Right ventricle myocardium superior (tissue), 1 donor: ENCODE results near the gene SPEG. TPM values are rescaled to one million over a fixed set of nuclear protein-coding genes. Genes with fewer than 3 reads are reported as not detected.

ENCODE experiments used
- ATAC-seq: fragments of 200-7000 bp; cut with Tn5 transposase; one replicate; pipeline ENCODE4 v1.9.1; 2020; ENCODE audit warnings: mild to moderate bottlenecking; ENCODE audit not compliant: poor library complexity
- DNase-seq: peaks from one replicate; pipeline ENCODE4 v3.0.0-alpha.2; 2020
- intact Hi-C: fragments of 100-400 bp; cut with DNase I; formaldehyde crosslinking; loops from one replicate; pipeline ENCODE4 v1.11.2; 2022
- total RNA-seq: library from RNA; stranded (reverse); fragmentation: NEBNext Ultra II Directional; extraction: Animal tissue kit (Norgen Biotek cat#: 25700); gene quantifications from one replicate; pipeline ENCODE4 v1.2.1, GENCODE V29; 2021
- donor health status: DM: no; HTN: yes; CAD: no; lungs with severe emphysema.

The SPEG gene
- total RNA-seq, 1 donor from 2014 or later = 103 TPM

- DNase-seq (no peak), ATAC-seq (no peak)
- intact Hi-C loops = no loop called here
These were observed 48.2 kb downstream of the SPEG start for GRCh38 chr2:219482674-219483405.

GRCh38 chr2:219483451-219484342, 49.1 kb downstream of the SPEG start:
- intact Hi-C loops = no loop called here
- ATAC-seq (no peak), DNase-seq (no peak)

DNA sequence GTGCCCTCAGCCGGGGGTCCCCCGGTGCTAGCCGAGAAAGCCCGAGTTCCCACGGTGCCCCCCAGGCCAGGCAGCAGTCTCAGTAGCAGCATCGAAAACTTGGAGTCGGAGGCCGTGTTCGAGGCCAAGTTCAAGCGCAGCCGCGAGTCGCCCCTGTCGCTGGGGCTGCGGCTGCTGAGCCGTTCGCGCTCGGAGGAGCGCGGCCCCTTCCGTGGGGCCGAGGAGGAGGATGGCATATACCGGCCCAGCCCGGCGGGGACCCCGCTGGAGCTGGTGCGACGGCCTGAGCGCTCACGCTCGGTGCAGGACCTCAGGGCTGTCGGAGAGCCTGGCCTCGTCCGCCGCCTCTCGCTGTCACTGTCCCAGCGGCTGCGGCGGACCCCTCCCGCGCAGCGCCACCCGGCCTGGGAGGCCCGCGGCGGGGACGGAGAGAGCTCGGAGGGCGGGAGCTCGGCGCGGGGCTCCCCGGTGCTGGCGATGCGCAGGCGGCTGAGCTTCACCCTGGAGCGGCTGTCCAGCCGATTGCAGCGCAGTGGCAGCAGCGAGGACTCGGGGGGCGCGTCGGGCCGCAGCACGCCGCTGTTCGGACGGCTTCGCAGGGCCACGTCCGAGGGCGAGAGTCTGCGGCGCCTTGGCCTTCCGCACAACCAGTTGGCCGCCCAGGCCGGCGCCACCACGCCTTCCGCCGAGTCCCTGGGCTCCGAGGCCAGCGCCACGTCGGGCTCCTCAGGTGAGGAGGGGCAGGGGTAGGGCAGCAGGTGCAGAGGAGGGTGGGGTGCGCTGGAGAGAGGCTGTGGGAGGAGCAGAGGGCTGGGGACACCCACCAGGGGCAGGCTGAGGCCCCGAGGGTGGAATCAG, 49.9 kb downstream of the SPEG start:
- ATAC-seq (peak; percentile 3), DNase-seq (no peak)
- intact Hi-C loops = no loop called here

GRCh38 chr2:219485201-219485580, 50.5 kb downstream of the SPEG start:
- ATAC-seq = no peak
- DNase-seq = no peak
- intact Hi-C loops = no loop called here

DNA sequence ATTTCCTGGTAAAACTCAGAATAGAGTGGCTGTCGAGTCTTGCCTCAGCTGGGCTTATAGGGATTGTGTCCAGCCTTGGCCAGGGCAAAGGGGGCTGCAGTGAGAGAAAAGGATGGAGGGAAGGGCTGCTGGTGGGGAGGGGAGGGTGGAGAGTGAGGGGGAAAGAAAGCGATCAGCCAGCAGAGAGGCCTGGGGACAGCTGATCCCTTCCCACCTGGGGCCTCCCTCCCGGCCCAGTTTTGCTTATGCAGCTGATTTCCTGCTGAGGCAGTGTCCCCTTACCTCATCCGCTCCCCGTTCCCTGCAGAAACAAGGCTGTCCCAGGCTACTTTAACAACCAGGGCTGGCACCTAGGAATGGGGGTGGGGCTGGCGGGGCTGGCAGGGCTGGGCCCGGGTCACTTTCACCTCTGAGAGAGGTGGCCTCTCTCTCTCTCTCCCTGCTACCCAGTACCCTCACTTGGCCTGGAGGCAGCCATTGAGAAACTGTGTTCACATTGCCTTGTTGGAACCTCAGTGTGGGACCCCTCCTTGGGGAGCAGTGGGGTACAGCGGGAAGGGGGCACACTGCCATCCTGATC, 51.8 kb downstream of the SPEG start:
- no peak for DNase-seq

GRCh38 chr2:219488149-219488843, 53.7 kb downstream of the SPEG start:
- ATAC-seq (no peak), DNase-seq (no peak)
- intact Hi-C loops = no loop called here

More for the DNA sequence above, 51.8 kb downstream of the SPEG start:
- ATAC-seq = no peak
- intact Hi-C loops = no loop called here

DNA sequence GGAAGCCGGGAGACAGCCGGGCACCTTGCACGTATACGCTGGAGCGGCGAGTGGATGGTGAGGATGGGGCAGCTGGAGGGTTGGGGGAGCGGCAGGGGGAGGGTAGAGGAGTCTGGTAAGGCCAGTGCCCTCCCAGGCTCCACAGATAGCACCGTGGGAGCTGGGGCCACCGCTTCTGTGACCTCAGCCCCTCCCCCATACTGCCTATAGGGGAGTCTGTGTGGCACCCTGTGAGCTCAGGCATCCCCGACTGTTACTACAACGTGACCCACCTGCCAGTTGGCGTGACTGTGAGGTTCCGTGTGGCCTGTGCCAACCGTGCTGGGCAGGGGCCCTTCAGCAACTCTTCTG, 54.2 kb downstream of the SPEG start:
- ATAC-seq = no peak
- intact Hi-C loops = no loop called here
- DNase-seq = no peak

DNA sequence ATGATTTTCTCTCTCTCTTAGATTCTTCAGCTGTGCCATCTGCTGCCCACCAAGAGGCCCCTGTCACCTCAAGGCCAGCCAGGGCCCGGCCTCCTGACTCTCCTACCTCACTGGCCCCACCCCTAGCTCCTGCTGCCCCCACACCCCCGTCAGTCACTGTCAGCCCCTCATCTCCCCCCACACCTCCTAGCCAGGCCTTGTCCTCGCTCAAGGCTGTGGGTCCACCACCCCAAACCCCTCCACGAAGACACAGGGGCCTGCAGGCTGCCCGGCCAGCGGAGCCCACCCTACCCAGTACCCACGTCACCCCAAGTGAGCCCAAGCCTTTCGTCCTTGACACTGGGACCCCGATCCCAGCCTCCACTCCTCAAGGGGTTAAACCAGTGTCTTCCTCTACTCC, 54.7 kb downstream of the SPEG start:
- ATAC-seq (no peak), DNase-seq (no peak)
- intact Hi-C loops = no loop called here

- no peak for DNase-seq
- ATAC-seq = no peak
- intact Hi-C loops = no loop called here
These were observed 55.5 kb downstream of the SPEG start for GRCh38 chr2:219490186-219490585.

- no peak for DNase-seq
- intact Hi-C loops = no loop called here
- no peak for ATAC-seq
These were observed 56.0 kb downstream of the SPEG start for GRCh38 chr2:219490600-219491130.

DNA sequence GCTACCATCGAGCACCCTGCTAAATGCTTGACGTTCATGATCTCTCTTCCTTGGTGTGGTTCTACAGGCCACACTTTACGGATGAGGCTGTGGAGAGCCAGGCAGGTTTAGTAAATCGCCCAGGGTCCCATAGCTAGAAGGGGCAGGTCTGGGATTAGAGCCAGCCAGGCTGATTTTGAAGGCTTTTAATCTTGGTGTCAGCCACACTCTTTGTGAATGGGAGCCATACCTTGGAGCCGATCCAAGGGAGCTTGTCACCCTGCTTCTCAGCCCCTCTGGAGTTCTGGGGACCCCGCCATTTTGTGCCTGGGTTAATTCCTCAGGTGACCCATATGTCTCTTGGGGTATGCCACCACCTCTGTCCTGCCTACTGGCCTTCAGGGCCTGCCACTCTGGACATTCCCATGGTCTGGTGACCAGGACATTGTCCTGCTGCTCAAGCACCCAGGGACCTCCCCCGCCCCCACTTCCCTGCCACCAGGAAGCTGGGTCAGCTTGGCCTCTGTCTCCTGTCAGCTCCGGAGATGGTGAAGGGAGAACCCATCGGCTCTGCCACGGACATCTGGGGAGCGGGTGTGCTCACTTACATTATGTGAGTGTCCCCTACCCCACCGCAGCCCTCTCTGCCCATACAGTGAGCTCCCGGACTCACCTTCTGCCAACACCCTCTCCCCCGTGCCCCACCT, 56.8 kb downstream of the SPEG start:
- ATAC-seq = no peak
- DNase-seq = no peak
- intact Hi-C loops = no loop called here

- DNase-seq (no peak), ATAC-seq (no peak)
- intact Hi-C loops = no loop called here
These were observed 57.9 kb downstream of the SPEG start for GRCh38 chr2:219492575-219492974.

DNA sequence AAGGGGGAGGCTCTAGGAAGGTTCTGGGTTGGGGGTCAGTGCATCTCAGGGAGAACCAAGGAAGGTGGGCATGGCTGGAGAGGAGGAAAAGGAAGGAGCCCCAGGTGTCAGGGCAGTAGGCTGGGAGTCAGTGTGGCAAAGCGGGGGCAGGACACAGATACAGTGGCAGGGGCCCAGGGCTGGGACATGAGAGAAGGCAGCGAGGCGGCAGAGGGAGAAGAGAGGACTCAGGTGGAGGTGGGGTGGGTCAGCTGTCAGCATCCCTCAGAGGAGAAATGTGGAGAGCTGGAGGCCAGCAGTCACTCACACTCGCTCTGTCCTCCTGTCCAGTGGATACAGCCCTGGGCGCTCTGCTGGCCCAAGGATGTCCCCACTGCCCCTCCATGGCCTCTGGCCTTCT, 58.4 kb downstream of the SPEG start:
- ATAC-seq (no peak), DNase-seq (no peak)
- intact Hi-C loops = no loop called here

DNA sequence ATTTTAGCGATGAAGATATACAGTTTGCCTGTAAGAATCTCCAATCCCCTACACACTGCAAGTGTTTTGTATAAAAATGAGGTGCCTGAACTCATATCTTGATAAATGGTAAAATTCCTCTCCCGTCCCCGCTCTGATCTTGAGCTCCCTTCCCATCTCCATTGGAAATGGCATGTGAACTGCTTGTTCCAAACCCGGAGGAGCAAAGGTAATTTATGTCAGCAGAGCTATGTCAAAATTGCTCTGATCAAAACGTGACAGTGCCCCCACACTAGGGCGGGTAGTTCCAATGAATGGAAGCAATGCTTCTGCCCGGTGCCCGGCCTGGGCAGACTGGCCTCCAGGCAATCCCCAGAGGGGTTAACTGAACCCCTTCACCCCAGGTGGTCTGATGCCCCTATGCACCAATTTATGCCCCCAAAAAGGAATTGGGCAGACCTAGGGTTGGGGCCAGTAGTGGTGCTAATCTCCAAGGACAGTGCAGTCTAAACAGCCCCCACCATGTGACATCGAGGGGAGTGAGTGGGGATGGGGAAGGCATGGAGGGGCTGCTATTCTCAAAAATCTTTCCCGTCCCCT, 60.4 kb downstream of the SPEG start:
- ATAC-seq (no peak), DNase-seq (no peak)
- intact Hi-C loops = no loop called here

- DNase-seq (peak; percentile 66), ATAC-seq (peak; percentile 13)
- intact Hi-C loops = no loop called here
These were observed 61.0 kb downstream of the SPEG start for GRCh38 chr2:219495531-219496122.

DNA sequence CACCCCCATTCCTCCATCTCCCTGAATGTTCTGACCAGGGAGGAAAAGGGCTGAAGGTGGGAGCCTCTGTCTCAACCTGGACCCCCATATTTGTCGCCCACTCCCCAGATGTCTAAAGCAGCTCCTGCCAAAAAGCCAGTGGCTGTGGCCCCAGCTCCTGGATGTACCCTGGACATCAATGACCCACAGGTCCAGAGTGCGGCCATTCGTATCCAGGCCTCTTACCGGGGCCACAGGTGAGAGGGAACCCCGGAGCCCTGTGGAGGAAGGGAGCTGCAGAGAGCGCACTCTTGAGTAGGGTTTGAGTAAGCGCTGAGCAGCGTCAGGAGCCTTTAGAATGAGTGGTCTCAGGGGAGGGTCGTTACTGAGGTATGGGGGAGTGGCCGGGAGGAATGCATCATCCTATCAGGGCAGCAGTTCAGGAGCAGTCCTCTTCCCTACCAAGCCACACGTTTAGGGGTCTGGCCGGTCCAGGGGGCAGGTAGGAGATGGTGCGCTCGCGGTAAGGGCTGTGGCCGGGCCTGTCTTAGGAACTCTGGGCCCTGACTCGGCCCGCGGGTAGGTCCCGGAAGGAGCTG, 61.7 kb downstream of the SPEG start:
- no peak for ATAC-seq

More for the DNA sequence above, 61.7 kb downstream of the SPEG start:
- DNase-seq = no peak
- intact Hi-C loops = no loop called here
